OCI-LY1 (cell line): Measurements from ENCODE around the gene DOCK6.
"Not testable (repeated sequence)": the region's sequence is repeated elsewhere in the genome, so short reads cannot be mapped to it uniquely, and the experiment has no call there.

Experiments used
- H2AFZ ChIP-seq: fragments of 200-600 bp; sonication (generic), shearing (Covaris generic); 2 replicates; pipeline ENCODE4 v1.6.0; 2014; ENCODE audit warnings: antibody characterized with exemption, mild to moderate bottlenecking, low read length
- H3F3A ChIP-seq: fragments of 200-600 bp; sonication (generic), shearing (Covaris generic); 2 replicates; pipeline ENCODE4 v1.6.0; 2014; ENCODE audit warnings: mild to moderate bottlenecking, antibody characterized with exemption, low read length, moderate library complexity; ENCODE audit not compliant: insufficient read depth
- H3K27ac ChIP-seq: fragments of 200-600 bp; sonication (generic); 2 replicates; pipeline ENCODE4 v1.5.1; 2014; ENCODE audit warnings: low read length, mixed run types, mild to moderate bottlenecking, low read depth; ENCODE audit not compliant: poor library complexity, severe bottlenecking
- H3K27me3 ChIP-seq: fragments of 200-600 bp; sonication (generic); 2 replicates; pipeline ENCODE4 v1.6.0; 2014; ENCODE audit warnings: antibody characterized with exemption, mild to moderate bottlenecking, low read length, moderate library complexity; ENCODE audit not compliant: insufficient read depth
- H3K36me3 ChIP-seq: fragments of 200-600 bp; sonication (generic); 2 replicates; pipeline ENCODE4 v1.6.1; 2014; ENCODE audit warnings: mild to moderate bottlenecking, antibody characterized with exemption, low read length, moderate library complexity, mixed read lengths; ENCODE audit not compliant: insufficient read depth
- H3K4me1 ChIP-seq: fragments of 200-600 bp; sonication (generic); 2 replicates; pipeline ENCODE4 v1.5.1; 2014; ENCODE audit warnings: mild to moderate bottlenecking, low read length, moderate library complexity; ENCODE audit not compliant: insufficient read depth, severe bottlenecking
- H3K4me2 ChIP-seq: fragments of 200-600 bp; sonication (generic), shearing (Covaris generic); 2 replicates; pipeline ENCODE4 v1.6.1; 2014; ENCODE audit warnings: low read length
- H3K4me3 ChIP-seq: fragments of 200-600 bp; sonication (generic); 2 replicates; pipeline ENCODE4 v1.5.1; 2014; ENCODE audit warnings: low read length, low read depth, mild to moderate bottlenecking, mixed read lengths; ENCODE audit not compliant: poor library complexity, severe bottlenecking
- H3K79me2 ChIP-seq: fragments of 200-600 bp; shearing (Covaris generic); 2 replicates; pipeline ENCODE4 v1.6.1; 2016; ENCODE audit warnings: mixed run types, low read length, mixed read lengths; ENCODE audit not compliant: insufficient read depth
- H3K9ac ChIP-seq: fragments of 200-600 bp; sonication (generic), shearing (Covaris generic); 2 replicates; pipeline ENCODE4 v1.6.1; 2014; ENCODE audit warnings: mild to moderate bottlenecking, low read length, mixed read lengths
- H3K9me2 ChIP-seq: fragments of 200-600 bp; sonication (generic), shearing (Covaris generic); 2 replicates; pipeline ENCODE4 v1.6.1; 2014; ENCODE audit warnings: low read depth, mild to moderate bottlenecking, low read length, mixed read lengths
- H3K9me3 ChIP-seq: fragments of 200-600 bp; shearing (Covaris generic); 2 replicates; pipeline ENCODE4 v1.6.1; 2014; ENCODE audit warnings: low read length, mixed read lengths
- H4K20me1 ChIP-seq: fragments of 200-600 bp; sonication (generic), shearing (Covaris generic); 2 replicates; pipeline ENCODE4 v1.6.0; 2016; ENCODE audit warnings: mild to moderate bottlenecking, low read length; ENCODE audit not compliant: insufficient read depth
- EZH2 ChIP-seq: fragments of 200-600 bp; sonication (generic), shearing (Covaris generic); IDR thresholded peaks from 2 replicates; pipeline ENCODE4 v1.8.0; 2017; ENCODE audit warnings: borderline replicate concordance, mixed run types, mild to moderate bottlenecking, antibody characterized with exemption, low read length, moderate library complexity, mixed read lengths
- TF ChIP-seq, protein P1 (sequence below): fragments of 200-600 bp; sonication (generic), shearing (Covaris generic); IDR thresholded peaks from 2 replicates; pipeline ENCODE4 v1.5.1; 2017; ENCODE audit warnings: mild to moderate bottlenecking, antibody characterized with exemption, low read length, moderate library complexity, mixed read lengths

Gene DOCK6

GRCh38 chr19:11164296-11164695, 98.0 kb downstream of the DOCK6 start:
- no peaks in the 10 kb centered on the region for H3K79me2 ChIP-seq
- H3K4me2 ChIP-seq, result no peak overlapping the region
- H3K9me3 ChIP-seq, result no peaks in the 10 kb centered on the region
- peaks cover 38% of the 10 kb centered on the region for H3K36me3 ChIP-seq
- no peak overlapping the region for H3K27ac ChIP-seq
- H3F3A ChIP-seq, result no peaks in the 10 kb centered on the region
- H3K9ac ChIP-seq, result no peak overlapping the region
- no peaks in the 10 kb centered on the region for H3K4me1 ChIP-seq
- H4K20me1 ChIP-seq, result no peaks in the 10 kb centered on the region
- H2AFZ ChIP-seq, result no peak overlapping the region
- H3K4me3 ChIP-seq, result no peak overlapping the region
- TF ChIP-seq EZH2, result no peak
- TF ChIP-seq, protein P1, sequence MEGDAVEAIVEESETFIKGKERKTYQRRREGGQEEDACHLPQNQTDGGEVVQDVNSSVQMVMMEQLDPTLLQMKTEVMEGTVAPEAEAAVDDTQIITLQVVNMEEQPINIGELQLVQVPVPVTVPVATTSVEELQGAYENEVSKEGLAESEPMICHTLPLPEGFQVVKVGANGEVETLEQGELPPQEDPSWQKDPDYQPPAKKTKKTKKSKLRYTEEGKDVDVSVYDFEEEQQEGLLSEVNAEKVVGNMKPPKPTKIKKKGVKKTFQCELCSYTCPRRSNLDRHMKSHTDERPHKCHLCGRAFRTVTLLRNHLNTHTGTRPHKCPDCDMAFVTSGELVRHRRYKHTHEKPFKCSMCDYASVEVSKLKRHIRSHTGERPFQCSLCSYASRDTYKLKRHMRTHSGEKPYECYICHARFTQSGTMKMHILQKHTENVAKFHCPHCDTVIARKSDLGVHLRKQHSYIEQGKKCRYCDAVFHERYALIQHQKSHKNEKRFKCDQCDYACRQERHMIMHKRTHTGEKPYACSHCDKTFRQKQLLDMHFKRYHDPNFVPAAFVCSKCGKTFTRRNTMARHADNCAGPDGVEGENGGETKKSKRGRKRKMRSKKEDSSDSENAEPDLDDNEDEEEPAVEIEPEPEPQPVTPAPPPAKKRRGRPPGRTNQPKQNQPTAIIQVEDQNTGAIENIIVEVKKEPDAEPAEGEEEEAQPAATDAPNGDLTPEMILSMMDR, result no peak
- H3K27me3 ChIP-seq, result no peaks in the 10 kb centered on the region
- H3K9me2 ChIP-seq, result no peaks in the 10 kb centered on the region

DNA sequence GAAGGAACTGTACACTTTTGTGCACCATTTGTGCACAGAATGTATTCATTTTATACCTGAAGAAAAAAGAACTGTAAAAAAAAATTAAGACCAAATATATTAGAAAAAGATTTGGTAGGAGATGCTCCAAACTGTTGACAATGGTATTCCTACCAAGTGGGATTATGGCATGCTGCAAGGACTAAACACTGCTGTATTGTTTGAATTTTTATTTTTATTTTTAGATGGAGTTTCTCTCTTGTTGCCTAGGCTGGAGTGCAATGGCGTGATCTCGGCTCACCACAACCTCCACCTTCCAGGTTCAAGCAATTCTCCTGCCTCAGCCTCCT, 101.9 kb downstream of the DOCK6 start:
- not testable (repeated sequence) for H3K79me2 ChIP-seq, H3K4me3 ChIP-seq, H3K9me3 ChIP-seq, H3K27ac ChIP-seq, H3K27me3 ChIP-seq, H3K9me2 ChIP-seq, H3K4me1 ChIP-seq, H3F3A ChIP-seq, H3K36me3 ChIP-seq, H3K9ac ChIP-seq, H4K20me1 ChIP-seq, H3K4me2 ChIP-seq, H2AFZ ChIP-seq

GRCh38 chr19:11159598-11160439, 102.5 kb downstream of the DOCK6 start:
- Histone ChIP-seq H2AFZ (no peak overlapping the region), H3K4me1 (peaks cover 8% of the 10 kb centered on the region), H3K9me3 (no peaks in the 10 kb centered on the region), H3F3A (no peaks in the 10 kb centered on the region), H3K4me2 (no peak overlapping the region), H3K36me3 (no peaks in the 10 kb centered on the region), H3K9me2 (no peaks in the 10 kb centered on the region), H3K4me3 (no peak overlapping the region), H3K27me3 (no peaks in the 10 kb centered on the region), H3K27ac (no peak overlapping the region), H3K79me2 (peaks cover 7% of the 10 kb centered on the region), H4K20me1 (no peaks in the 10 kb centered on the region), H3K9ac (no peak overlapping the region)
- TF ChIP-seq EZH2, result no peak
- TF ChIP-seq, protein P1, result no peak
